Glomerular visceral epithelial cell (primary cell): ENCODE results near the gene FABP7.

Source experiments
- DNase-seq: peaks from one replicate; pipeline ENCODE4 v3.0.0-alpha.2; 2016; ENCODE audit errors: extremely low spot score

The FABP7 gene

DNA sequence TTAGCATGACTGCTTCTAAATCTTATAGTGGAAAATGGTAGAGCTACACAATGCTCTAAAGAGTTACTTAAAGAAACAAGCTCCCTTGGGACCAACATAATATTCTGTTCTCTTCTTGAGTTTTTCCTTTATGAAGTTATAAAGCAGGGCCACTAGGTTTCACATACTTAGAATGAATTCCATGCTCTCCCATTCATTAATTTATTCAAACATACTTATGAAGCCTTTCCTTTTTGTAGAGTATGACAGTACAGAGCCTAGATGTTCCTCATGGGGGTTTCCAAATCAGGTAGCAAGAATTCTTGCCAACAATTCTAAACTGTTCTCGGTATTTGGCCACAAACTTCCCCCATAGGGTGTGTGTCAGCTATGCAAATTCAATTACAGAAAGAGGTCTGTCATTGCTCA is 20.6 kb upstream of the FABP7 start:
- DNase-seq = no peak

DNA sequence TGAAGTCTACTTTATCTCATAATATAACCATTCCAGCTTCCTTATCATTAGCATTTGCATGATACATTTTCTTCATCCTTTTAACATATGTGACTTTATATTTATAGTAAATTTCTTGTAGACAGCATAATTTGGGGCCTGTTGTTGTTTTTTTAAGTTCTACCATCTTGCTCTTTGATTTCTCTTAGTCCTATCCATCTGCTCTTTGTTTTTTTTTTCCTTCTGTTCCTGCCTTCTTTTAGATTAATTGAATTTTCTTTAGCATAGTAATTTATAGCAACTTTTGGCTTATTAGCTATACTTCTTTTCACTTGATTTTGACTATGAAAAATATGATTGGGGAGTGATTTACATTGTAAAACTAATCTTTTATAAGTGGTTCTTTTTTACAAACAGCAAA is 19.2 kb upstream of the FABP7 start:
- no peak for DNase-seq

DNA sequence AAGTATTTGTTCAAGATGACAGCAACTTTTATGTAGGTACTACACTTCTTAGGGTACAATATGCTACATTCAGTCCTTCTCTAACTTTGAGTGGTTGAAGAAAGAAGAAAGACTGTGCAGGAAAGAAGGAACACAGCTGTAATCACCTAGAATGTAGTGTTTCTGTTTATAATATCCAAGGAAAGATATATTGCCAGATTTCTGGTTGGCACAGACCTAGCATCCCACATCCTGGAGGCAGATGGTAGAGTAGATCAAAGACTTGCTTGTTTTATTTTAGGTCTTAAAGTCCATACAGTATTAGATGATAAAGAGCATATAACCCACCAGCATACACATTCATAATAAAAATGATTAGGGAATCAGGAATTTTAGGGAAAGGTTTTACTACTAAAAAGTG is 13.3 kb upstream of the FABP7 start:
- no peak for DNase-seq

DNA sequence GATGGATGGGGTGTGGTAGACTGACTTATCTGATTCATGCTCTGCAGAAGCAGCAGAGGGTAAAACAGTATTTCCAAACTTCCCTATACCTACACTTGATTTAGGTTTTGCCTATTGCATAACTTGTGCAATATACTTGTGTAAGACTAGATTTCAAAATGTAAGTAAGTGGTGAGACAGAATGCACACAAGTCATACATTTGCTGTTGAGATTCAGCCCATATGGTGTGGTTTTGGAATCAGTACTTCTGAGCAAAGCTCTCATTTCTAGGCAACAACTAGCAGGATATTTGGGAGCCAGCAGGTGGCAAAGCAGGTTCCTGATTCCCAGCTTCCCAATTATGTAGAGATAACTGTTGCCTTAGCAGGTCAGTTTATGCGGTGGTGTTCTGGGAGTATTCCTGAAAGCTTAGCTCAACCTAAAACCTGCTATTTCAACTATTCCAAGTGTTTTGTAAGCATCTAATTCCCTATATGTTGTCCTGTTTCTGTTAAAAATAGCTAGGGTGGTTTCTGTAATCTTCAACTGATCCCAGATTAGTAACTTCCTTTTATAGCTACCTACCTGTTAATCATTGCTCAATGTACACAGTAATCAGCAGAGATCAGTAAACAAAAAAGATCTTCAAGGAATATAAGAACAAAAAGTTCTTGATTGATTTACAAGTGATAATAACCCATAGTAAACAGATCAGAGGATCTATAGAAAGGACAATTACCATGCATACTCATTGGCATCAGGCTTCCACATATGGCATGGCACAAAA is 8.5 kb upstream of the FABP7 start:
- no peak for DNase-seq

DNA sequence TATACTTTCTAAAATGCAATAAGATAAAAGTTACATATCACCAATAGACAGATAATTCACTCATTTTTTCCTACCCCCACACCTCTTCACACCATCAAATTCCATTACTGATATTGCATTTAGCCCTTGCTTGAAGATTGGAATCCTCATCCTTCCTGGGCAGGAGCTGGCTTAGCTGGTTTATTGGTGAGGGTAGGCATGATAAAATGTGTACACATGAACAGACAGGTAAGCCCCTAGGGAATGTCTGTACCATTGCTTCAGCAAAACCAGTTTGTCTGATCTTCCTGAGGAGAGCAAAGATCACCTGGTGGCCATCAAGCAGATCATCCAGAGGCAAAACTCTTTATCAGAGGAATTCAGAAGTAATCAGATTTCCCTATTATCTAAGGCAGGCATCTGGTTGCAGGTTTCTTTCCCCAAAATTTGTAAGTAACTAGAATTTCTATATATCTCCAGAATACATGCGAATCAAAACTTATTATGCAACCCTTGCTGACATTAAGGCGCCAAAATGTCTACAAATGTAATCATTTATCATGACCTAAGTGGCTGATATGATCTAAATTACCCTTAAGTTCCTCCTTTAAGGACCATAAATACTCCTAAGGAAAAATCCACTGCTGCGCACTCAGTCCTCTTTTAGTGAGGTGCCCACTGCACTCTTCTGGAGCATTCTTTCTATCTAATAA is 6.6 kb upstream of the FABP7 start:
- DNase-seq = no peak

DNA sequence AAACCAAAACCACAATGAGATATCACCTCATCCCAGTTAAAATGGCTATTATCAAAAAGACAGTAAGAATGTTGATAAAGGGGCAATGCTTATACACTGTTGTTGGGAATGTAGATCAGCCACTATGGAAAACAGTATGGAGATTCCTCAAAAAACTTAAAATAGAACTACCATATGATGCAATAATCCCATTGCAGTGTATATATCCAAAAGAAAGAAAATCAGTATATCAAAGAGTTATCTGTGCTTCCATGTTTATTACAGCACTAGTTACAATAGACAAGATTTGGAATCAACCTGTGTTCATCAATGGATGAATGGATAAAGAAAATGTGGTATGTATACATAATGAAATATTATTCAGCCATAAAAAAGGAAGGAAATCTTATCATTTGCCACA is 3.5 kb upstream of the FABP7 start:
- no peak for DNase-seq

DNA sequence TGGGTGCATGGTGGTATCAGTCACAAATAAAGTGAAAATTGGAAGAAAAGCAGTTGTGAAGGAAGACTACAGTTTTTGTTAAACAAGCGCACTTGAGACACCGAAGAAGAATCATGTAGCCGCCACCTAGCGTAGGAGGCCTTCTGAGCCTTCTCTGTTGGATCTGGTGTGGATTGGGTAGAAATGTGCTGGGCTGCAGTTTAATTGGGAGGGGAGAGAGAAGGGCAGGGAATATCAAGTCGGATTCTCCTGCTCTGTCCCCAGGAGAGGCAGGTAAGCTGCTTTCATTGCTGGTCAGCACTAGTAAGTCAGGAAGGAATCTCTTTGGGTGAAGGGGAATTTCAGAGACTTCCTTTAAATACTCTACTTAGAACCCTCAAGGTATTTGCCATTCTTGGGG is 1.2 kb upstream of the FABP7 start:
- DNase-seq = no peak

DNA sequence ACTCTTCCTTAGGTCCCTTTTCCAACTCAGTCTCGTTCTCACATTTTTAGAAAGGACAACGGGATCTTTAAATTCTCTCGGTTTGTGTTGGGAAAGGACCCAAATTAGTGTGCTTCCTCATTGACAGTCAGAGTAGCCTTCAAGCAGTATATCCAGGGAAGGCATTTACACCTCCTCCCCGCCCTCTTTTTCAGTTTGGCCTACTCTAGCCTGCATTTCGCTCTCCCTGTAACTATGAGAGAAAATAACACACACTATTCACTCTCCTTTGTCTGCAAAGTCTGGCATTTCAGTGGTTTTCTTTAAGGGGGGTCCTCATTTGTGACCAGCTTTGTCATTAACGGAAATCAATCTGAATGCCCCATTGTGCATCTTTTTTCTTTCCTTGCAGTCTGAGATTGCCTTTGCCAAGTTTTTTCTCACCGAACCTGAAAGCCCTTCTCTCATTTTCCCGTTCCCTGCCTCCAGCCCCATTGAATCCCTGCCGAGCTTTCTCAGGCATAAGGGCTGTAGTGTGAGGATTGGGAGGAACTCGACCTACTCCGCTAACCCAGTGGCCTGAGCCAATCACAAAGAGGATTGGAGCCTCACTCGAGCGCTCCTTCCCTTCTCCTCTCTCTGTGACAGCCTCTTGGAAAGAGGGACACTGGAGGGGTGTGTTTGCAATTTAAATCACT is 393 bp upstream of the FABP7 start:
- no peak for DNase-seq

DNA sequence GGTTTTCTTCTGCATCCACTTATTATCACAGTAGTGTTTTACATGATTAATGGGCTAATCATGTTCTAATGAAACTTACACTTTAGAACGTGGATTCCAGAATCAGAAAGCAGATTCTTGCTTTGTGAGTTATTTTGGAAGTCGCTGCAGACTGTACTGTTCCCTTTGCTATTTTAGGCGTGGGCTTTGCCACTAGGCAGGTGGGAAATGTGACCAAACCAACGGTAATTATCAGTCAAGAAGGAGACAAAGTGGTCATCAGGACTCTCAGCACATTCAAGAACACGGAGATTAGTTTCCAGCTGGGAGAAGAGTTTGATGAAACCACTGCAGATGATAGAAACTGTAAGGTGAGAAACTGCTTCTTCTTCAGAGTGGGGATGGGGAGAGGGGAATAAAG is 598 bp downstream of the FABP7 start:
- no peak for DNase-seq

DNA sequence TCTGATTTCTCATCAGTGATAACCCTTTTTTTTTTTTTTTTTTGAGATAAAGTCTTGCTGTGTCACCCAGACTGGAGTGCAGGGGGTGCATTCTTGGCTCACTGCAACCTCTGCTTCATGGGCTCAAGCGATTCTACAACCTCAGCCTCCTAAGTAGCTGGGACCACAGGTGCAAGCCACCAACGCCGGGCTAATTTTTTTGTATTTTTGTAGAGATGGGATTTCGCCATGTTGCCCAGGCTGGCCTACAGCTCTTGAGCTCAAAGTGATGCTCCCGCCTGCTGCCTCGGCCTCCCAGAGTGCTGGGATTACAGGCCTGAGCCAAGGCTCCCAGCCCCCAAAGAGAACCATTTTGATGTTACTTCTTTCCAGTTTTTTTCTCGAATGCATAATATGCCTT is 2.2 kb downstream of the FABP7 start:
- no peak for DNase-seq

DNA sequence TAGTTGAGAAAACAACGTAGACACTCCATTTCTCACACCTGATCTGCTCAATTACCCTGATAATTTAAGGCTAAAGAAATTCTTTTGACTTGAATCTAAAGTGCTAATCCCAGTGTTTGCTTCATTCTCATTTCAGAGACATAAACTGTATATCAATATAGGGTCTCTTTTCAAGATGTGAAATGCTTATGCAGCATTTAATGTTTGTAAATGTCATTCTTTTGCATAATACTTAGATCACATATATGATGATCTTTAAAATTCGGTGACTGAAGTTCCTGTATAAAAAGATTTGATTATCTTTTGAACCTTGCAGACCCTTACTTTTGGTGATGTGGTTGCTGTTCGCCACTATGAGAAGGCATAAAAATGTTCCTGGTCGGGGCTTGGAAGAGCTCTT is 3.9 kb downstream of the FABP7 start:
- no peak for DNase-seq

DNA sequence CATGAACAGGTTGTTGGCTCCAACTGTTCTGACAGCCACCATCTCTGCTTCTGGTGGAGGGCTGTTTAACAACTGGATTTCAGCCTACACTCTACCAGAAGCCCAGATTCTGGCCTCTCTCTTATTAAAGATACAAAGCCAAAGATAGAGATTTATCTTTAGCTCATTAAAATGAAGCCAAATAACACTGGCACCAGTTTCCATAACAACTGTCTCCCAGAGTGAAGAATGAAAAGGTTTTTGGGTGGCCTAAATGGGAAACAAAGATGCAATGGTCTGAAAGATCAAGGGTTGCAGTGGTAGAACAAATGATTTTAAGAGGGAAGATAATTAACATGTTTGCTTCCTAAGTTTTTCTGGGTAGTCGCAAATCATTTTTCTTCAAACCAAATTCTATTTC is 6.4 kb downstream of the FABP7 start:
- DNase-seq = no peak

DNA sequence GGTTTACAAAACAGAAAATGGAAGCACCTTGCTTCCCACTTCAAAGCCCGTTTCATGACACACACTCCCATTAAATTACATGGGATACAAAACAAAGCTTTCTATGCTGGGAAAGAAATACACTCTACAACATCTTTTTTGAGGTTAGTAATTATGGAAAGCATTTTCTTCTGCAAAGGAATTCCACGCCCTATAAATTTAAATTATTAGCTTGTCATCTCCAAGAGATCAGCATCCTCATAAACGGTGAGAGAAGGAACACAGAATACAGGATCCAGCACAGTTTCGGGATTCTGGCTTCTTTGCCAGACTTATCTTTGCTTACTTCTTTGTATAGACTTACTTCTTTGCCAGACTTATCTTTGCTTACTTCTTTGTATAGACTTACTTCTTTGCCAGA is 8.2 kb downstream of the FABP7 start:
- no peak for DNase-seq

DNA sequence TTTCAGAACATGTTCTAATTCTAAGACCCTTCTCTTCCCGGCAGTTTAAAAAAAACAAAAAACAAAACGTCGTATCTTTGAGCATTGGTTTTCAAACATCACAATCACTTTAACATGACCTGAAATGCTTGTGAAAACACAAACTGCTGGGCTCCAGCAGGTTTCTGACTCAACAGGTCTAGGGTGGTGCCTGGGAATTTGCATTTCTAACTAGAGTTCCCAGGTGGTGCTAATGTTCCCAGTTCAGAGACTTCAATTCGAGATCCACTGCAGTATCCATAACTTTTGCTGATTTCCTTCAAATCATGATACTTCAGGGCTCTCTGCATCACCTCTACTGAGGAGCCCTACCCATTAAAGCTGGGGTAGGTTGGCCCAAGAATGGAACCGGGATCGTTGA is 8.7 kb downstream of the FABP7 start:
- DNase-seq = no peak

DNA sequence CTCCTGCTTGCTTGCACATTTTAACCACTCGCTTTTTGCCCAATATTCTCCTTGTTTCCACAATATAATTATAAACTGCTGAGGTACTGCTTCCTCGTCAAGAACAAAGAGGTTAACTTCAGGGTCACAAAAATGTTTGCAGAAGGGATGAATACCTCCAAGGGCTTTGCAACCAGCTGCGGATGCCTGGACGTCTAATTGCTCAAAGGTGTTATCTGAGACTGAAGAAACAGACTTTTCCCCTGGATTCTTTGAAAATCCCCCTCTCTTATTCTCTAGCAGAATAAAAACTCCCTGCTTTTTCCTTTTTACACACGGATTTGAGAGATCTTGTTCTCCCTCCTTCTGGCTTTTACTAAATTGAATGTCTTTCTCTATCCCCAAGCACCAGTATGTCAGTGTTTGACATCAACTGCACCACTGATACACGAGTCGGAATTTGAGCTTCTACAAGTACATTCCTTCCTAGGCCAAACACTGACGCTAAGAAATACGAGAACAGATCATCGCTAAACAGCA is 9.2 kb downstream of the FABP7 start:
- DNase-seq = no peak

DNA sequence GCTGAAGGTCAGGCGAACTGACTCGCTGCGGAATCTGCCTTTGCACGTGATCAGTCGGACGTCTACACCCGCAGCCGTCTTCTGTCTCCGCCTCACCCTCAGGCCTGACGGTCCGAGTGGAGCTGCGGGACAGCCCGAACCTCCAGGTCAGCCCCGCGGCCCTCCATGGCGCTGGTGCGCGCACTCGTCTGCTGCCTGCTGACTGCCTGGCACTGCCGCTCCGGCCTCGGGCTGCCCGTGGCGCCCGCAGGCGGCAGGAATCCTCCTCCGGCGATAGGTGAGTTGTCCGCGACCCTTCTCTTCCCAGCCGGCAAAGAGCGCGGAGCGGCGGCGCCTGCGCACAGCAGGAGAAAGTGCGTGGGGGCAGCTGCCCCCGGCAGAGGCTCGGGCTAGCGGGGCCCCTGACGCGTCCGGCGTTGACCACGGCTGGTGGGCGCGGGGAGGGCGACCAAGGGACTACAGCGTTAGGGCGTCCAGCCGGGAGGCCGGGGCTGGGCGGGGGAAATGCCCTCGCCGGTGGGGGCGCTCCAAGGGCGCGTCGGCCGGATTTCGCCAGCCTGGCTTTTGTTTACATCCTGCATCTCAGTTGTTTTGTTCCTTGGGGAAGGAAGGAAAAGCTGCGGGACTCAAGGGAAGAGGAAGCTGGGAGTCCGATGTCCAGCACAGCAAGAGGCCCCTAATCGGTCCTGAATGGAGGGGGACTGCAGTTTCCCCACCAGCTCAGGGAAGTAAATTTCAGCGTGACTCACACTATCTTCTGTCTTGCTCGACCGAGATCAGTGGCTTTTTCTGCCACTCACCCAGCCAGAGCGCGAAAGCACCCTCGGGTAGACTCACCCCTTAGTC is 9.9 kb downstream of the FABP7 start, which contains the start of gene SMPDL3A:
Gene SMPDL3A, plus strand, starts transcription at position 77 of the 846 bp plus-strand sequence. Its CDS starts 89 bp downstream, at position 166.
- peak; percentile 80 for DNase-seq

DNA sequence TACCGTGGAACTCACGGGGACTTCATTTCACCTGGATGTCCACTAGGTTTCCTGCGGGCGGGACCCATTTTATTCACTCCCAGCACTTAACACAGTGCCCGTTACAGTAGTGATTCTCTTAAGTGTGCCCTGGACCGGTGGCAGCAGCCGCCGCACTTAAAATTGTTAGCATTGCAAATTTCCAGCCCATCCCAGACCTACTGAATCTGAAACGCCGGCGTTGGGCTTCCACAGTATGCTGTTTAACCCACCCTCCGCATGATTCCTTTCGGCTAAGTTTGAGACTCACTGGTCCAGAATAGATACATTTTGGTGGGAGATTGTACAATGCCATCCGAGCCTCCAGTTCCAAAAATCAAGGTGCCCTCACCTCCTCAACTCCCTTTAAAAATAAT is 10.5 kb downstream of the FABP7 start:
- no peak for DNase-seq

DNA sequence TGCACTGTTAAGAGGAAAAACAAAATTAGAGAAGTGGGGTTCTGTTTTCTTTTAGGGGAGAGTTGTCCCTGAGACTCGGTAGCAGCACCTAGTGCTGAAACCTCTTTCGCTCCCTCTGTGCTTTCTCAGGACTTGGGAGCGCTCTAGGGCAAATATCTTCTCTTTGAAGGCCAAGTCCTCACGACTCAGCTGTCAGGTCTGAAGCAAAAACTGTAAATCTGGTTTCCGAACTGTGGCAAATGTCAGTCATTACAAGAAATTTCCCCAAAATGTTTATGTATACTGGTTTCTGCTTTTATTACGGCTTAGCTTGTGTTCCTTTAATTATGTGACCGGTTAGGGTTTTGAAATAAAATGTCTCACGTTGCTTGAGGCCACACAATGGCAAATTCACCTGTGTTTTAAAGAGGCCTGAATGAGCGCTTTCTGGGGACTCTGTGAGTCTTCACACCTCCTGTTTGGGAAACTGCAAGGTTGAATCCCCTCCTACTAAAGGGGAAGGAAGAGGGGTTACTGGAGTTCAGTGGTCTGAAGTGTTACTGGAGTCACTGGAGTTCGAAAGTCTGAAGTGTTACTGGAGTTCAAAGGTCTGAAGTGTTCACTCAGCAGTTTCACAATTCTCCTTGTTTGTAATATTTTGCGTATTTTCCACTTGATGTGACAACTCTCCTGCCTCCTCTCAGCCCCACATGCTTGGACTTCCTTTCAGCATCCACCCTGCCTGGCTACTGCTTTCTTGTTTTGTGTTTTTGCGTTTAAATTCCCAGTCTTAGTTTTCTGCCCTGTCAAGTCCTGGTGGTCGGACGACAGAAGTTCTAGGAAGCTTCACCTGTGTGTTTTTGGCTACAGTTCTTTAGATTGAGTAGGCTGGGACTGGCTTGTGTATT is 11.2 kb downstream of the FABP7 start:
- DNase-seq = peak; percentile 25

DNA sequence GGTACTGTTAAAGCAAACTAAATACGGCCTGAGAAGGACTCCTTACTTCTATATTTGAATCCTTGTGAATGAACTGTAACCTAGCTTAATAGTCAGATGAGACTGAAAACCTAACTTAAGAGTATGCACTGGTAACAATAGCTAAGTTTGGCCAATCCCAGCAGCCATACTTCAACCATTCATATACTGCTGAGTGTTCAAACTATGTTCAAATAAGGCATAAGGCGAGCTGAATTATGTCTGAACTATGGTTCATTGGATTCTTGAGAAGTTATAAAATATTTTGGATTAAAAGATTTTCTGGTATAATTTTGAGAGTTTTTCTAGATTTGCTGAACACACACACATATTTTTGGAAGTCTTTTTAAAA is 11.8 kb downstream of the FABP7 start:
- no peak for DNase-seq

DNA sequence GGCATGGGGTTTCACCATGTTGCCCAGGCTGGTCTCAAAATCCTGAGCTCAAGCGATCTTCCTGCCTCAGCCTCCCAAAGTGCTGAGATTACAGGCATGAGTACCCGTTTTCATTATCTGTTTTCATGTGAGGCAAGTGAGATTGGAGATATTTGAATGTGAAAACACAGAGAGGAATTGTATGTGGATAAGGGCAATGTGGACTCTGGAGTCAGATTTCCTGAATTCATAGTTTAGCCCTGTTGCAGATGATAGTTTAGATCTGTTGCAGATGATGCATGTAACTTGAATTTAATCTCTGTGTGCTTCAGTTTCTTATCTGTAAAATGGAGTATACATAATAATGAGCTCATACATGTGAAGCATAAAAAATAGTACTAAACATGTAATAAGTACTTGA is 13.2 kb downstream of the FABP7 start:
- DNase-seq = no peak

DNA sequence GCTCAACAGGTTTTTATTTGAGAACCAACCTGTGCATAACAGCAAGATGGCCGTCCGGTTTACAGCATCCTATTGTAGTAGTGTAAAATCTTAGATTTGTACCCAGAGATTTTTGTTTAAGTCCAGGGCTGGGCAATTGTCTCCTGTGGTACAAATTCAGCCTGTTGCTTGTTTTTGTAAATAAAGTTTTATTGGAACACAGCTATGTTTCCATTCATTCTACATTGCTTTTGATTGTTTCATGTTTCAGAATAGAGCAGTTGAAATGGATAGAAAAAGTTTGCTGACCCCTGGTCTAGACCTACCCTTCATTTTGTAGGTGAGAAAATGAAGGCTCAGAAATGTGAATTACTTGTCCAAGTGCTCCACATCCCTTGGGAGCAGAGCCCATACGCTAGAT is 18.0 kb downstream of the FABP7 start:
- no peak for DNase-seq
